OCI-LY3 (cell line): ENCODE measurements around the gene GFPT1.

Experiments
- CTCF ChIP-seq: fragments of 200-600, 300-600 bp; sonication (generic); IDR thresholded peaks from 2 replicates; pipeline ENCODE4 v1.5.1; 2014; ENCODE audit warnings: antibody characterized with exemption, low read length, low read depth
- EZH2phosphoT487 ChIP-seq: fragments of 200-600 bp; shearing (Covaris generic); IDR thresholded peaks from 2 replicates; pipeline ENCODE4 v1.6.1; 2018; ENCODE audit warnings: antibody characterized with exemption, mixed run types, low read depth

DNA sequence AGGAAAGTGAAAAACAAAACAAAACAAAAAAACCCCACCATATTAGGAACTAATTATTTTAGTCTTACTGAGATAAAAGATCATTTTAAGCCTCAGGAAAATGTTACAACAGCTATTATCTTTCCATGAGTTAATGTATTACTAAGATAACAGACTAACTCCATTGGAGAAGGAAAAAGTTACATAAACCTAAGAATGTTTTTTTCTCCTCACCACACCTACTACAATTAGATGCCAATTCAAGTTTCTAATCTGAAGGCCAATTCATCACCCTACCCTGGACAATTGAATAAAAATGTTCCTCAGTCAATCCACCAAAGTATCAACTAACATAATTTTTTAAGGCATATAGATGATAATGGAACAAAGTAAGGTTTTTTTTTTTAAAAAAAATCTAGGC lies 10.2 kb upstream of the GFPT1 start:
- TF ChIP-seq CTCF (no peak), EZH2phosphoT487 (no peak)
